HepG2 (cell line): ENCODE measurements around the gene HECTD3. TPM values are rescaled to one million over a fixed set of nuclear protein-coding genes. Genes with fewer than 3 reads are reported as not detected.

Experiments
- CREB1 ChIP-seq, 2 experiments: fragments of 450-650 bp in 1 of 2; IDR thresholded peaks; 2 replicates each; pipeline ENCODE4 v1.6.1; 2016 to 2017; ENCODE audit warnings: control low read depth in 1 of 2, mild to moderate bottlenecking in 1 of 2, missing compliant biosample characterization in 1 of 2, missing genetic modification characterization in 1 of 2
- ELF1 ChIP-seq: sonication (generic); formaldehyde crosslinking; IDR thresholded peaks from 2 replicates; pipeline ENCODE4 v1.4.0; 2020; ENCODE audit warnings: missing genetic modification reagents
- KDM2A ChIP-seq: sonication (generic); formaldehyde crosslinking; IDR thresholded peaks from 2 replicates; pipeline ENCODE4 v1.4.0; 2020; ENCODE audit warnings: low read depth, missing genetic modification reagents, borderline replicate concordance
- PHF20 ChIP-seq: sonication (generic); formaldehyde crosslinking; IDR thresholded peaks from 2 replicates; pipeline ENCODE4 v1.5.0; 2020; ENCODE audit warnings: mild to moderate bottlenecking, missing genetic modification reagents
- SIN3B ChIP-seq: fragments of 150-350 bp; IDR thresholded peaks from 2 replicates; pipeline ENCODE4 v1.6.1; 2014; ENCODE audit warnings: low read length
- SIX4 ChIP-seq: sonication (generic); formaldehyde crosslinking; IDR thresholded peaks from 2 replicates; pipeline ENCODE4 v1.4.0; 2020; ENCODE audit warnings: missing genetic modification reagents
- ZFX ChIP-seq: sonication (generic); formaldehyde crosslinking; IDR thresholded peaks from 2 replicates; pipeline ENCODE4 v1.4.0; 2020; ENCODE audit warnings: mild to moderate bottlenecking, low read depth, missing genetic modification reagents, moderate library complexity
- ZNF335 ChIP-seq: sonication (generic); formaldehyde crosslinking; IDR thresholded peaks from 2 replicates; pipeline ENCODE4 v1.4.0; 2020; ENCODE audit warnings: missing genetic modification reagents
- ZNF572 ChIP-seq: sonication (generic); formaldehyde crosslinking; IDR thresholded peaks from 2 replicates; pipeline ENCODE4 v1.5.1; 2020; ENCODE audit warnings: mild to moderate bottlenecking, missing genetic modification reagents
- ZNF780A ChIP-seq: sonication (generic); formaldehyde crosslinking; IDR thresholded peaks from 2 replicates; pipeline ENCODE4 v1.8.0; 2022; ENCODE audit warnings: mild to moderate bottlenecking, missing genetic modification reagents, moderate library complexity
- ZNF878 ChIP-seq: sonication (generic); formaldehyde crosslinking; IDR thresholded peaks from 2 replicates; pipeline ENCODE4 v1.8.1; 2023; ENCODE audit warnings: mild to moderate bottlenecking, missing genetic modification reagents, moderate library complexity
- polyA plus RNA-seq, 8 experiments: library from polyadenylated mRNA; depleted of rRNA in 3 of 8; stranded (reverse) in 7 of 8; unstranded in 1 of 8; fragments of >200 nt; fragmentation: Illumina TruSeq in 4 of 8; extraction: Trizol in 4 of 8; gene quantifications; 2 replicates each; pipeline versions ENCODE4 v1.2.1 to v1.2.3, GENCODE V29; 2011 to 2016; ENCODE audit warnings: low read depth in 4 of 8, missing spikeins in 1 of 8, mixed read lengths in 1 of 8; ENCODE audit not compliant: insufficient read depth in 1 of 8
- total RNA-seq, 5 experiments: library from RNA; depleted of rRNA; stranded (reverse); fragments of >200 nt; fragmentation: Illumina TruSeq; extraction: Trizol; gene quantifications; 2 replicates each; pipeline ENCODE4 v1.2.3, GENCODE V29; 2016; ENCODE audit warnings: low read depth in 1 of 5
- TF ChIP-seq, protein P1 (sequence below): IDR thresholded peaks from 2 replicates; pipeline ENCODE4 v1.4.0; 2020; ENCODE audit warnings: mild to moderate bottlenecking, missing genetic modification reagents
- TF ChIP-seq, protein P2 (sequence below): sonication (generic); formaldehyde crosslinking; IDR thresholded peaks from 2 replicates; pipeline ENCODE4 v1.5.0; 2020; ENCODE audit warnings: mild to moderate bottlenecking, missing genetic modification reagents
- TF ChIP-seq, protein P3 (sequence below): sonication (generic); formaldehyde crosslinking; IDR thresholded peaks from 2 replicates; pipeline ENCODE4 v1.4.0; 2020; ENCODE audit warnings: low read depth, mild to moderate bottlenecking, missing genetic modification reagents
- TF ChIP-seq, protein P4 (sequence below): IDR thresholded peaks from 2 replicates; pipeline ENCODE4 v1.6.1; 2018; ENCODE audit warnings: missing genetic modification reagents, mild to moderate bottlenecking, missing compliant biosample characterization
- TF ChIP-seq, protein P5 (sequence below): IDR thresholded peaks from 2 replicates; pipeline ENCODE4 v1.6.1; 2016; ENCODE audit warnings: low read depth, control low read depth

HECTD3 gene
- total and polyA plus RNA-seq, 2 of the 13 experiments (the other 11 are each of a cell fraction or from before 2014, with no cell fraction given) = 18.6 to 24.5 TPM

DNA sequence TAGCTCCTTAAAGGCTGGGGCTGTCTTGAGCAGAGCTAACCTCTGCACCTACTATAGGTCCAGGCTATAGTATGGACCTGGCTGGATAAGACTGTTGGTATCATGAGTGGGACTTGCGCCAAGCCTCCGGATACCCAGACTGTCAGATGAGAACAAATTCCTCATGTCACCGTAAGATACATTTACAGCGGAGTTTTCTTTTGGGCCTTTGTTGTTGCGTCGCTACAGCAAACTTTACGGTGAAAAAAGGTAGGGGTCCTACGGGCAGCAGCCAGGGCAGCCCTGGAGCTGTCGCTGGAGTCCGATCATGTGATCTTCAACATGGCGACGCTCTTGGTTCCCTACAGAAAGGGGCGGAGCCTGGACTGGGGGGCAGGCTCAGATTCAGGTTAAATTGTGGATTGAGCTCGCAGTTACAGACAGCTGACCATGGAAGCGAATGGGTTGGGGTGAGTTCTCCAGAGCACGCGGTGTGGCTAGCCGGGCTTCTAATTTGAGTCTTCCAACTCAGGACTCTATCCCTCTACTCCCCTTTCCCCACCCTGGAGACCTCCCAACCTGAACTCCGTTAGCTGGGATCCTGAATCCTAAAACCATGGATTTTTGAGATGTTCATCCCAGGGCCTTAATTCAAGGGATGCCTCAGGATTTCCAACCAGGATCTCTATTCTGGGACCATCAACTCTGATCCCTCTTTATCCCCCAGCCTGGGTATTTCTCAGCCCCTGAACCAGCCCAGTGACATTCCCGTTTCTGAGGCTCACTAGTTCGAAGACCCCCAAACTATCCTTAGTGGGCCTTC is 914 bp upstream of the HECTD3 start, which contains the start of gene UROD (continued):
- TF ChIP-seq ZNF572 (CRISPR knock-in tag) (no peak), KDM2A (CRISPR knock-in tag) (peak; percentile 100), ELF1 (CRISPR knock-in tag) (peak; percentile 62), CREB1 (IDR thresholded peaks at IDR 0.05) (peak; percentile 45), CREB1 (CRISPR knock-in tag; IDR thresholded peaks at IDR 0.05) (peak; percentile 88), PHF20 (CRISPR knock-in tag) (peak; percentile 99), ZNF878 (CRISPR knock-in tag) (peak; percentile 49; the same call in 1 of the 2 replicates), ZFX (CRISPR knock-in tag) (0 out of 2 replicates have a peak, but pooled peaks have one; percentile 14), ZNF780A (CRISPR knock-in tag) (no peak), ZNF335 (CRISPR knock-in tag) (peak; percentile 99), SIX4 (CRISPR knock-in tag) (0 out of 2 replicates have a peak, but pooled peaks have one; percentile 41), SIN3B (peak; percentile 84)
- TF ChIP-seq, protein P1, sequence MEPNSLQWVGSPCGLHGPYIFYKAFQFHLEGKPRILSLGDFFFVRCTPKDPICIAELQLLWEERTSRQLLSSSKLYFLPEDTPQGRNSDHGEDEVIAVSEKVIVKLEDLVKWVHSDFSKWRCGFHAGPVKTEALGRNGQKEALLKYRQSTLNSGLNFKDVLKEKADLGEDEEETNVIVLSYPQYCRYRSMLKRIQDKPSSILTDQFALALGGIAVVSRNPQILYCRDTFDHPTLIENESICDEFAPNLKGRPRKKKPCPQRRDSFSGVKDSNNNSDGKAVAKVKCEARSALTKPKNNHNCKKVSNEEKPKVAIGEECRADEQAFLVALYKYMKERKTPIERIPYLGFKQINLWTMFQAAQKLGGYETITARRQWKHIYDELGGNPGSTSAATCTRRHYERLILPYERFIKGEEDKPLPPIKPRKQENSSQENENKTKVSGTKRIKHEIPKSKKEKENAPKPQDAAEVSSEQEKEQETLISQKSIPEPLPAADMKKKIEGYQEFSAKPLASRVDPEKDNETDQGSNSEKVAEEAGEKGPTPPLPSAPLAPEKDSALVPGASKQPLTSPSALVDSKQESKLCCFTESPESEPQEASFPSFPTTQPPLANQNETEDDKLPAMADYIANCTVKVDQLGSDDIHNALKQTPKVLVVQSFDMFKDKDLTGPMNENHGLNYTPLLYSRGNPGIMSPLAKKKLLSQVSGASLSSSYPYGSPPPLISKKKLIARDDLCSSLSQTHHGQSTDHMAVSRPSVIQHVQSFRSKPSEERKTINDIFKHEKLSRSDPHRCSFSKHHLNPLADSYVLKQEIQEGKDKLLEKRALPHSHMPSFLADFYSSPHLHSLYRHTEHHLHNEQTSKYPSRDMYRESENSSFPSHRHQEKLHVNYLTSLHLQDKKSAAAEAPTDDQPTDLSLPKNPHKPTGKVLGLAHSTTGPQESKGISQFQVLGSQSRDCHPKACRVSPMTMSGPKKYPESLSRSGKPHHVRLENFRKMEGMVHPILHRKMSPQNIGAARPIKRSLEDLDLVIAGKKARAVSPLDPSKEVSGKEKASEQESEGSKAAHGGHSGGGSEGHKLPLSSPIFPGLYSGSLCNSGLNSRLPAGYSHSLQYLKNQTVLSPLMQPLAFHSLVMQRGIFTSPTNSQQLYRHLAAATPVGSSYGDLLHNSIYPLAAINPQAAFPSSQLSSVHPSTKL (CRISPR knock-in tag) = peak; percentile 30; the same call in 1 of the 2 replicates
- TF ChIP-seq, protein P2, sequence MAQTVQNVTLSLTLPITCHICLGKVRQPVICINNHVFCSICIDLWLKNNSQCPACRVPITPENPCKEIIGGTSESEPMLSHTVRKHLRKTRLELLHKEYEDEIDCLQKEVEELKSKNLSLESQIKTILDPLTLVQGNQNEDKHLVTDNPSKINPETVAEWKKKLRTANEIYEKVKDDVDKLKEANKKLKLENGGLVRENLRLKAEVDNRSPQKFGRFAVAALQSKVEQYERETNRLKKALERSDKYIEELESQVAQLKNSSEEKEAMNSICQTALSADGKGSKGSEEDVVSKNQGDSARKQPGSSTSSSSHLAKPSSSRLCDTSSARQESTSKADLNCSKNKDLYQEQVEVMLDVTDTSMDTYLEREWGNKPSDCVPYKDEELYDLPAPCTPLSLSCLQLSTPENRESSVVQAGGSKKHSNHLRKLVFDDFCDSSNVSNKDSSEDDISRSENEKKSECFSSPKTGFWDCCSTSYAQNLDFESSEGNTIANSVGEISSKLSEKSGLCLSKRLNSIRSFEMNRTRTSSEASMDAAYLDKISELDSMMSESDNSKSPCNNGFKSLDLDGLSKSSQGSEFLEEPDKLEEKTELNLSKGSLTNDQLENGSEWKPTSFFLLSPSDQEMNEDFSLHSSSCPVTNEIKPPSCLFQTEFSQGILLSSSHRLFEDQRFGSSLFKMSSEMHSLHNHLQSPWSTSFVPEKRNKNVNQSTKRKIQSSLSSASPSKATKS (CRISPR knock-in tag) = no peak
- TF ChIP-seq, protein P3, sequence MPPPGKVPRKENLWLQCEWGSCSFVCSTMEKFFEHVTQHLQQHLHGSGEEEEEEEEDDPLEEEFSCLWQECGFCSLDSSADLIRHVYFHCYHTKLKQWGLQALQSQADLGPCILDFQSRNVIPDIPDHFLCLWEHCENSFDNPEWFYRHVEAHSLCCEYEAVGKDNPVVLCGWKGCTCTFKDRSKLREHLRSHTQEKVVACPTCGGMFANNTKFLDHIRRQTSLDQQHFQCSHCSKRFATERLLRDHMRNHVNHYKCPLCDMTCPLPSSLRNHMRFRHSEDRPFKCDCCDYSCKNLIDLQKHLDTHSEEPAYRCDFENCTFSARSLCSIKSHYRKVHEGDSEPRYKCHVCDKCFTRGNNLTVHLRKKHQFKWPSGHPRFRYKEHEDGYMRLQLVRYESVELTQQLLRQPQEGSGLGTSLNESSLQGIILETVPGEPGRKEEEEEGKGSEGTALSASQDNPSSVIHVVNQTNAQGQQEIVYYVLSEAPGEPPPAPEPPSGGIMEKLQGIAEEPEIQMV (CRISPR knock-in tag) = peak; percentile 43; the same call in 1 of the 2 replicates
- TF ChIP-seq, protein P4, sequence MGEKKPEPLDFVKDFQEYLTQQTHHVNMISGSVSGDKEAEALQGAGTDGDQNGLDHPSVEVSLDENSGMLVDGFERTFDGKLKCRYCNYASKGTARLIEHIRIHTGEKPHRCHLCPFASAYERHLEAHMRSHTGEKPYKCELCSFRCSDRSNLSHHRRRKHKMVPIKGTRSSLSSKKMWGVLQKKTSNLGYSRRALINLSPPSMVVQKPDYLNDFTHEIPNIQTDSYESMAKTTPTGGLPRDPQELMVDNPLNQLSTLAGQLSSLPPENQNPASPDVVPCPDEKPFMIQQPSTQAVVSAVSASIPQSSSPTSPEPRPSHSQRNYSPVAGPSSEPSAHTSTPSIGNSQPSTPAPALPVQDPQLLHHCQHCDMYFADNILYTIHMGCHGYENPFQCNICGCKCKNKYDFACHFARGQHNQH = peak; percentile 37; the same call in 1 of the 2 replicates
- TF ChIP-seq, protein P5, sequence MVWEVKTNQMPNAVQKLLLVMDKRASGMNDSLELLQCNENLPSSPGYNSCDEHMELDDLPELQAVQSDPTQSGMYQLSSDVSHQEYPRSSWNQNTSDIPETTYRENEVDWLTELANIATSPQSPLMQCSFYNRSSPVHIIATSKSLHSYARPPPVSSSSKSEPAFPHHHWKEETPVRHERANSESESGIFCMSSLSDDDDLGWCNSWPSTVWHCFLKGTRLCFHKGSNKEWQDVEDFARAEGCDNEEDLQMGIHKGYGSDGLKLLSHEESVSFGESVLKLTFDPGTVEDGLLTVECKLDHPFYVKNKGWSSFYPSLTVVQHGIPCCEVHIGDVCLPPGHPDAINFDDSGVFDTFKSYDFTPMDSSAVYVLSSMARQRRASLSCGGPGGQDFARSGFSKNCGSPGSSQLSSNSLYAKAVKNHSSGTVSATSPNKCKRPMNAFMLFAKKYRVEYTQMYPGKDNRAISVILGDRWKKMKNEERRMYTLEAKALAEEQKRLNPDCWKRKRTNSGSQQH = peak; percentile 80
